CD14-positive monocyte (primary cell): Measurements from ENCODE around the gene AFG1L. TPM values are rescaled to one million over a fixed set of nuclear protein-coding genes. Genes with fewer than 3 reads are reported as not detected.

Source experiments
- DNase-seq, 3 donors: peaks; one replicate each; pipeline ENCODE4 v3.0.0-alpha.2; 2011 to 2022
- H2AFZ ChIP-seq: 2 replicates; pipeline ENCODE4 v1.6.0; 2012; ENCODE audit warnings: mild to moderate bottlenecking, low read depth, low read length, inconsistent platforms; ENCODE audit not compliant: insufficient read depth, poor library complexity, severe bottlenecking
- H3K27ac ChIP-seq, 2 donors: 1 replicate in 1 of 2; 2 replicates in 1 of 2; pipeline ENCODE4 v1.5.1; 2012 to 2013; ENCODE audit warnings: low read length in 2 of 2, control low read depth in 1 of 2, inconsistent platforms in 1 of 2, low read depth in 1 of 2, mild to moderate bottlenecking in 1 of 2
- H3K27me3 ChIP-seq, 2 donors: one replicate each; pipeline versions ENCODE4 v1.6.0 to v1.6.1; 2011 to 2013; ENCODE audit warnings: low read length in 2 of 2; ENCODE audit not compliant: control insufficient read depth in 2 of 2, insufficient read depth in 2 of 2
- H3K36me3 ChIP-seq, 2 donors: replicated peaks in 1 of 2; 1 replicate in 1 of 2; 2 replicates in 1 of 2; pipeline versions ENCODE4 v1.5.1 to v1.6.1; 2012 to 2013; ENCODE audit warnings: low read length in 2 of 2, control low read depth in 1 of 2, inconsistent platforms in 1 of 2, mild to moderate bottlenecking in 1 of 2; ENCODE audit not compliant: insufficient read depth in 2 of 2, control insufficient read depth in 1 of 2
- H3K4me1 ChIP-seq, 2 donors: 1 replicate in 1 of 2; 2 replicates in 1 of 2; pipeline versions ENCODE4 v1.5.1 to v1.6.1; 2012 to 2013; ENCODE audit warnings: low read length in 2 of 2, control low read depth in 1 of 2, inconsistent platforms in 1 of 2, mild to moderate bottlenecking in 1 of 2, moderate library complexity in 1 of 2; ENCODE audit not compliant: insufficient read depth in 2 of 2, control insufficient read depth in 1 of 2
- H3K4me2 ChIP-seq: replicated peaks from 2 replicates; pipeline ENCODE3; 2012; ENCODE audit warnings: low read length, moderate library complexity, mild to moderate bottlenecking; ENCODE audit not compliant: poor library complexity, severe bottlenecking; ENCODE audit errors: extremely low read depth
- H3K4me3 ChIP-seq, 3 experiments: fragments of 200-600 bp in 1 of 3; sonication (generic) in 1 of 3; replicated peaks in 1 of 3; 1 replicate in 2 of 3; 2 replicates in 1 of 3; pipeline ENCODE4 v1.5.1; 2011 to 2013; ENCODE audit warnings: low read length in 3 of 3, mild to moderate bottlenecking in 3 of 3, control low read depth in 2 of 3, low read depth in 2 of 3, inconsistent platforms in 1 of 3, moderate library complexity in 1 of 3
- H3K79me2 ChIP-seq: 2 replicates; pipeline ENCODE4 v1.6.0; 2012; ENCODE audit warnings: mild to moderate bottlenecking, control low read depth, inconsistent platforms, low read length, moderate library complexity; ENCODE audit not compliant: insufficient read depth
- H3K9ac ChIP-seq: 2 replicates; pipeline ENCODE4 v1.6.0; 2017; ENCODE audit warnings: low read length, mild to moderate bottlenecking; ENCODE audit not compliant: insufficient read depth, poor library complexity, severe bottlenecking
- H3K9me3 ChIP-seq, 2 donors: replicated peaks in 1 of 2; 1 replicate in 1 of 2; 2 replicates in 1 of 2; pipeline versions ENCODE4 v1.5.1 to v1.6.1; 2012 to 2013; ENCODE audit warnings: low read length in 2 of 2, control low read depth in 1 of 2; ENCODE audit not compliant: control insufficient read depth in 1 of 2, insufficient read depth in 1 of 2
- H4K20me1 ChIP-seq: 2 replicates; pipeline ENCODE4 v1.6.0; 2012; ENCODE audit warnings: mild to moderate bottlenecking, low read length, control low read depth, moderate library complexity; ENCODE audit not compliant: insufficient read depth
- H3K27ac Mint-ChIP-seq, 7 donors: one replicate each; pipeline ENCODE4 v1.8.0; 2020; ENCODE audit warnings: mild to moderate bottlenecking in 7 of 7, mixed read lengths in 7 of 7, moderate library complexity in 6 of 7, inconsistent platforms in 2 of 7
- H3K27me3 Mint-ChIP-seq, 3 donors: one replicate each; pipeline ENCODE4 v1.8.0; 2021 to 2022; ENCODE audit warnings: low read depth in 3 of 3, mild to moderate bottlenecking in 3 of 3, mixed read lengths in 3 of 3, moderate library complexity in 3 of 3, inconsistent platforms in 1 of 3
- H3K36me3 Mint-ChIP-seq, 2 donors: one replicate each; pipeline ENCODE4 v1.8.0; 2020; ENCODE audit warnings: mixed read lengths in 2 of 2, inconsistent platforms in 1 of 2, mild to moderate bottlenecking in 1 of 2
- H3K4me1 Mint-ChIP-seq: one replicate; pipeline ENCODE4 v1.8.0; 2020; ENCODE audit warnings: mild to moderate bottlenecking, mixed read lengths
- H3K4me3 Mint-ChIP-seq, 2 donors: one replicate each; pipeline ENCODE4 v1.8.0; 2020; ENCODE audit warnings: mild to moderate bottlenecking in 2 of 2, mixed read lengths in 2 of 2, moderate library complexity in 1 of 2
- H3K9me3 Mint-ChIP-seq, 7 donors: one replicate each; pipeline ENCODE4 v1.8.0; 2020 to 2022; ENCODE audit warnings: mixed read lengths in 7 of 7, mild to moderate bottlenecking in 6 of 7, moderate library complexity in 6 of 7, inconsistent platforms in 2 of 7
- CTCF ChIP-seq: fragments of 200-600 bp; IDR thresholded peaks from one replicate; pipeline ENCODE4 v1.8.0; 2022; ENCODE audit warnings: antibody characterized with exemption, mild to moderate bottlenecking
- WGBS: methylation state at CpG from one replicate; pipeline ENCODE4 v1.1.5; 2013; ENCODE audit warnings: missing lambda C conversion rate; ENCODE audit not compliant: insufficient coverage; 5-methylcytosine and 5-hydroxymethylcytosine counted together
- intact Hi-C, 2 donors: fragments of 100-400 bp; cut with micrococcal nuclease; formaldehyde crosslinking; loops; one replicate each; pipeline versions ENCODE4 v1.15.0 to v1.15.1; 2023
- polyA plus RNA-seq, 3 donors: library from polyadenylated mRNA; depleted of rRNA in 1 of 3; unstranded in 2 of 3; stranded (reverse) in 1 of 3; fragments of 300-500 nt in 2 of 3; fragments of >200 nt in 1 of 3; fragmentation: Illumina TruSeq in 2 of 3; gene quantifications; 1 replicate in 2 of 3; 2 replicates in 1 of 3; pipeline ENCODE4 v1.2.3, GENCODE V29; 2012 to 2021

The AFG1L gene
- polyA plus RNA-seq, 3 donors = 0.95 to 2.8 (median 2.7) TPM

- peaks cover 0 to 4% of the 10 kb centered on the region in 2 donors for H3K36me3 Mint-ChIP-seq
- 0% methylated on average over 3 of the region's 3 CpGs for WGBS
- H3K9ac ChIP-seq = peak overlapping the region; percentile 10
- H2AFZ ChIP-seq = peak overlapping the region; percentile 71
- intact Hi-C loops = no loop called here
- H3K9me3 Mint-ChIP-seq = peaks cover 3 to 10% (median 5%) of the 10 kb centered on the region in 7 donors
- peaks cover 19 to 22% of the 10 kb centered on the region in 2 donors for H3K4me1 ChIP-seq
- H3K27me3 Mint-ChIP-seq = peaks cover 0 to 3% (median 1%) of the 10 kb centered on the region in 3 donors
- peak overlapping the region in 1 of 2 donors; percentile 71 for H3K4me3 Mint-ChIP-seq
- peak overlapping the region in 1 of 2 donors; percentile 80 for H3K27ac ChIP-seq
- DNase-seq = peak; percentile 25 to 40 (median 34)
- H3K4me1 Mint-ChIP-seq = peaks cover 23% of the 10 kb centered on the region
- peak overlapping the region in 1 of 3 experiments; percentile 39 for H3K4me3 ChIP-seq
- H4K20me1 ChIP-seq = no peaks in the 10 kb centered on the region
- peak overlapping the region; percentile 43 to 87 (median 81) for H3K27ac Mint-ChIP-seq
- H3K36me3 ChIP-seq = no peaks in the 10 kb centered on the region
- no peaks in the 10 kb centered on the region for H3K79me2 ChIP-seq
- no peaks in the 10 kb centered on the region for H3K9me3 ChIP-seq
- no peaks in the 10 kb centered on the region for H3K27me3 ChIP-seq
- no peak for TF ChIP-seq CTCF
- H3K4me2 ChIP-seq = peak overlapping the region; percentile 46
Observed at GRCh38 chr6:108453601-108454185, 158.8 kb downstream of the AFG1L start.

- intact Hi-C loops = no loop called here
- 100% methylated on average over 2 of the region's 2 CpGs for WGBS
- H3K27ac ChIP-seq = peak overlapping the region in 1 of 2 donors; percentile 80
Observed at GRCh38 chr6:108454356-108454755, 159.5 kb downstream of the AFG1L start.

More at GRCh38 chr6:108454356-108454755, 159.5 kb downstream of the AFG1L start:
- Histone ChIP-seq H3K4me3 (no peak overlapping the region), H3K27me3 (no peaks in the 10 kb centered on the region), H3K79me2 (no peaks in the 10 kb centered on the region), H3K9me3 (no peaks in the 10 kb centered on the region), H3K4me1 (peaks cover 19 to 22% of the 10 kb centered on the region in 2 donors), H3K4me2 (no peak overlapping the region), H2AFZ (peak overlapping the region; percentile 71), H3K36me3 (no peaks in the 10 kb centered on the region), H4K20me1 (no peaks in the 10 kb centered on the region), H3K9ac (no peak overlapping the region)
- no peak for DNase-seq
- H3K36me3 Mint-ChIP-seq = peaks cover 0 to 4% of the 10 kb centered on the region in 2 donors
- H3K27me3 Mint-ChIP-seq = peaks cover 0 to 3% (median 1%) of the 10 kb centered on the region in 3 donors
- peaks cover 23% of the 10 kb centered on the region for H3K4me1 Mint-ChIP-seq
- no peak overlapping the region for H3K27ac Mint-ChIP-seq
- H3K4me3 Mint-ChIP-seq = no peak overlapping the region
- peaks cover 3 to 10% (median 5%) of the 10 kb centered on the region in 7 donors for H3K9me3 Mint-ChIP-seq
- TF ChIP-seq CTCF = no peak
